ENCODE measurements around the gene DNAH8. TPM values are rescaled to one million over a fixed set of nuclear protein-coding genes. Genes with fewer than 3 reads are reported as not detected.

The DNAH8 gene
- total RNA-seq, 4 donors from 2014 or later, result under 0.01 TPM; not detected in 3

- H3K9me3 ChIP-seq, result no peaks in the 10 kb centered on the region
- H3K4me3 ChIP-seq, result no peak overlapping the region
- H3K27me3 ChIP-seq, result peaks cover 0 to 36% (median 0%) of the 10 kb centered on the region in 4 donors
- DNase-seq (ENCODE audit: extremely low spot score), result no peak
- H3K36me3 ChIP-seq, result no peaks in the 10 kb centered on the region
- WGBS, result 67% methylated on average over 4 of the region's 4 CpGs
- no peak overlapping the region for H3K27ac ChIP-seq (replicated peaks in 1 of 4)
- TF ChIP-seq POLR2AphosphoS5 (IDR thresholded peaks at IDR 0.05) (no peak), EP300 (IDR thresholded peaks at IDR 0.05) (no peak), POLR2A (IDR thresholded peaks at IDR 0.05; ENCODE audit: low read depth) (no peak), CTCF (IDR thresholded peaks at IDR 0.05) (no peak)
- no peaks in the 10 kb centered on the region for H3K4me1 ChIP-seq
- intact Hi-C loops (cut with DNase I), result no loop called here
Measured at GRCh38 chr6:38804358-38804757, 89.2 kb downstream of the DNAH8 start.

GRCh38 chr6:38805127-38805655, 90.1 kb downstream of the DNAH8 start:
- TF ChIP-seq POLR2AphosphoS5 (IDR thresholded peaks at IDR 0.05) (no peak), CTCF (IDR thresholded peaks at IDR 0.05) (no peak), EP300 (IDR thresholded peaks at IDR 0.05) (no peak), POLR2A (IDR thresholded peaks at IDR 0.05; ENCODE audit: low read depth) (no peak)

GRCh38 chr6:38805692-38806091, 90.6 kb downstream of the DNAH8 start:
- TF ChIP-seq POLR2A (IDR thresholded peaks at IDR 0.05; ENCODE audit: low read depth), result no peak
- TF ChIP-seq EP300 (IDR thresholded peaks at IDR 0.05), result no peak
- TF ChIP-seq POLR2AphosphoS5 (IDR thresholded peaks at IDR 0.05), result no peak
- TF ChIP-seq CTCF (IDR thresholded peaks at IDR 0.05), result no peak
- H3K27ac ChIP-seq (replicated peaks in 1 of 4), result no peak overlapping the region
- H3K4me3 ChIP-seq, result no peak overlapping the region
- H3K27me3 ChIP-seq, result peaks cover 0 to 31% (median 0%) of the 10 kb centered on the region in 4 donors
- WGBS, result 76% methylated on average over 2 of the region's 2 CpGs
- intact Hi-C loops (cut with DNase I), result no loop called here
- no peaks in the 10 kb centered on the region for H3K9me3 ChIP-seq
- no peak for DNase-seq (ENCODE audit: extremely low spot score)
- H3K36me3 ChIP-seq, result no peaks in the 10 kb centered on the region
- no peaks in the 10 kb centered on the region for H3K4me1 ChIP-seq

More at GRCh38 chr6:38805127-38805655, 90.1 kb downstream of the DNAH8 start:
- intact Hi-C loops (cut with DNase I), result no loop called here
- H3K27me3 ChIP-seq, result peaks cover 0 to 35% (median 0%) of the 10 kb centered on the region in 4 donors
- H3K4me3 ChIP-seq, result no peak overlapping the region
- no peaks in the 10 kb centered on the region for H3K9me3 ChIP-seq
- no peak overlapping the region for H3K27ac ChIP-seq (replicated peaks in 1 of 4)
- no peaks in the 10 kb centered on the region for H3K36me3 ChIP-seq
- no peak for DNase-seq (ENCODE audit: extremely low spot score)
- H3K4me1 ChIP-seq, result no peaks in the 10 kb centered on the region
- 73% methylated on average over 4 of the region's 4 CpGs for WGBS

GRCh38 chr6:38806271-38806670, 91.2 kb downstream of the DNAH8 start:
- no peaks in the 10 kb centered on the region for H3K9me3 ChIP-seq
- 53% methylated on average over 2 of the region's 2 CpGs for WGBS
- no peak for DNase-seq (ENCODE audit: extremely low spot score)
- H3K4me3 ChIP-seq, result no peak overlapping the region
- H3K36me3 ChIP-seq, result no peaks in the 10 kb centered on the region
- TF ChIP-seq EP300 (IDR thresholded peaks at IDR 0.05) (no peak), POLR2AphosphoS5 (IDR thresholded peaks at IDR 0.05) (no peak), POLR2A (IDR thresholded peaks at IDR 0.05; ENCODE audit: low read depth) (no peak), CTCF (IDR thresholded peaks at IDR 0.05) (no peak)
- H3K4me1 ChIP-seq, result no peaks in the 10 kb centered on the region
- peaks cover 0 to 31% (median 0%) of the 10 kb centered on the region in 4 donors for H3K27me3 ChIP-seq
- intact Hi-C loops (cut with DNase I), result no loop called here
- H3K27ac ChIP-seq (replicated peaks in 1 of 4), result no peak overlapping the region

GRCh38 chr6:38806833-38807232, 91.7 kb downstream of the DNAH8 start:
- intact Hi-C loops (cut with DNase I), result no loop called here
- no peaks in the 10 kb centered on the region for H3K36me3 ChIP-seq
- TF ChIP-seq EP300 (IDR thresholded peaks at IDR 0.05), result no peak
- no peak for TF ChIP-seq POLR2A (IDR thresholded peaks at IDR 0.05; ENCODE audit: low read depth)
- peaks cover 0 to 26% (median 0%) of the 10 kb centered on the region in 4 donors for H3K27me3 ChIP-seq
- no peak for DNase-seq (ENCODE audit: extremely low spot score)
- no peak overlapping the region for H3K27ac ChIP-seq (replicated peaks in 1 of 4)
- no peaks in the 10 kb centered on the region for H3K9me3 ChIP-seq
- no peak overlapping the region for H3K4me3 ChIP-seq
- 79% methylated on average over 2 of the region's 3 CpGs for WGBS
- H3K4me1 ChIP-seq, result no peaks in the 10 kb centered on the region

Data from esophagus muscularis mucosa (tissue), 4 donors.